ENCODE measurements around the gene CRYGS.
A peak's percentile ranks its signal among the peaks of the same experiment; 100 is the strongest.

Gene CRYGS

DNA sequence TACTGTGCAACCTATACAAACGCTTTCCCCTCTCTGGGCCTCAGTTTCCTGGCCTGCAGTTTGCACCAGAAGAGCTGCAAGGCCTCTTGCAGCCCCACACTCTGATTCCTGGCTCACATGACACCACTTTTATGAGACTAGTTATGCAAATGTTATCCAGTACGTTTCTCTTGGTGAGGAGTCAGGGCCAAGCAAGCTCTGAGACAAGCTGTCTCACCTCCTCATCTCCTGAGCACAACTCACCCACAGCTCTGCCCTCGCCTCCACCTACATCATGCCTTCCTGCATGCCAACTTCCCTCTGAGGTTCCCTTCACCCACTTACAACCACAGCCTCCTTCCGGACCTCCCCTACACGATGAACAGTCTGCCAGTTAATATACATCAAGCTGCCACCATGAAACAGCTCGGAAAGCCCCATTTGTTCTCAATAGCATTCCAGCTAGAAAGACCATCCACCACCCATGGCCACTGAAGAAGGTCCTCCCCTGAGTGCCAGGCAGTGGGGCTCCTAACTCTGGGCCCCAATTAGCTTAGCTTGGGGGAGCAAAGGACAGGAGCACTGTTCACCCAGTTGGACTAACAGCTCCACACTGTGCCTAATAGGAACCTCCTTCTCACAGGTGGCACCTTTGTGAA, 25.0 kb downstream of the CRYGS start:
- TF ChIP-seq, protein P1, sequence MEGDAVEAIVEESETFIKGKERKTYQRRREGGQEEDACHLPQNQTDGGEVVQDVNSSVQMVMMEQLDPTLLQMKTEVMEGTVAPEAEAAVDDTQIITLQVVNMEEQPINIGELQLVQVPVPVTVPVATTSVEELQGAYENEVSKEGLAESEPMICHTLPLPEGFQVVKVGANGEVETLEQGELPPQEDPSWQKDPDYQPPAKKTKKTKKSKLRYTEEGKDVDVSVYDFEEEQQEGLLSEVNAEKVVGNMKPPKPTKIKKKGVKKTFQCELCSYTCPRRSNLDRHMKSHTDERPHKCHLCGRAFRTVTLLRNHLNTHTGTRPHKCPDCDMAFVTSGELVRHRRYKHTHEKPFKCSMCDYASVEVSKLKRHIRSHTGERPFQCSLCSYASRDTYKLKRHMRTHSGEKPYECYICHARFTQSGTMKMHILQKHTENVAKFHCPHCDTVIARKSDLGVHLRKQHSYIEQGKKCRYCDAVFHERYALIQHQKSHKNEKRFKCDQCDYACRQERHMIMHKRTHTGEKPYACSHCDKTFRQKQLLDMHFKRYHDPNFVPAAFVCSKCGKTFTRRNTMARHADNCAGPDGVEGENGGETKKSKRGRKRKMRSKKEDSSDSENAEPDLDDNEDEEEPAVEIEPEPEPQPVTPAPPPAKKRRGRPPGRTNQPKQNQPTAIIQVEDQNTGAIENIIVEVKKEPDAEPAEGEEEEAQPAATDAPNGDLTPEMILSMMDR (IDR thresholded peaks at IDR 0.05; ENCODE audit: insufficient read depth, missing control alignments) = no peak
- no peak for DNase-seq (ENCODE audit: insufficient read length, low spot score)
- FAIRE-seq = no peak

DNA sequence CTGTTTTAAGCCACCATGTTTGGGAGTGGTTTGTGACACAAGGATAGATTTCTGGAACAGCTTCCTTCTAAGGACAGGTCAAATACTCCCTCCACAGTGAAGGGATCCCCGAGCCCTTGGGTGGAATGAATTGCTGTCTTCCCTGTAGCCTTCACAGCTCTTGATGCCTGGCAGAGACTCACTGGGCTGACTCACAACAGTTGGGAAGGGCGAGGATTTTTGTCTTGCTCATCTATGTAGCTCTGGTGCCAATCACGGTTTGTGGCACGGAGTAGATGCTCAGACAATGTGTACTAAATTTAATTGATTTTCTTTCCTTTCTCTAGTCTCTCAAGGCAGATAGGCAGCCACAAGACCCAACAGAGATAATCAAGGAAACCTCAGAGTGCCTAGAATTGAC, 27.0 kb downstream of the CRYGS start:
- FAIRE-seq (no peak), DNase-seq (ENCODE audit: insufficient read length, low spot score) (no peak)
- TF ChIP-seq, protein P1 (IDR thresholded peaks at IDR 0.05; ENCODE audit: insufficient read depth, missing control alignments) = no peak

DNA sequence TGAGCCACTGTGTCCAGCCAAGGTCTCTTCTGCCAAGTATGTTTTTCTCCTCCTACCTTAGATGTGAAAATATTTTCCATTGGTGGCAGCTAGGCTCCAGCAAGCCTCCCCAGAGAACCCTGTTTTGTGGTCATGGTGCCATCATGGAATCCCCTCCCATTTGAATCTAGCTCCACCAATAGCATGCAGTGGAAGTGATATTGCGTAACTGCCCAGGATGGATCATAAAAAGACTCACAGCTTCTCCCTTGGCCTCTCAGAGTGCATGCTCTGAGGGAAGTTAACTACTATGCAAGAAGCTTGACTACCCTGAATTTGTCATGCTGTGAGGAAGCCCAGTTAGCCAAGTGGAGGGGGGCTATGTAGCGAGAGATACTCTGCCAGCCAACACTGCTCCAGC, 27.5 kb downstream of the CRYGS start:
- no peak for DNase-seq (ENCODE audit: insufficient read length, low spot score)
- no peak for FAIRE-seq
- TF ChIP-seq, protein P1 (IDR thresholded peaks at IDR 0.05; ENCODE audit: insufficient read depth, missing control alignments) = no peak

DNA sequence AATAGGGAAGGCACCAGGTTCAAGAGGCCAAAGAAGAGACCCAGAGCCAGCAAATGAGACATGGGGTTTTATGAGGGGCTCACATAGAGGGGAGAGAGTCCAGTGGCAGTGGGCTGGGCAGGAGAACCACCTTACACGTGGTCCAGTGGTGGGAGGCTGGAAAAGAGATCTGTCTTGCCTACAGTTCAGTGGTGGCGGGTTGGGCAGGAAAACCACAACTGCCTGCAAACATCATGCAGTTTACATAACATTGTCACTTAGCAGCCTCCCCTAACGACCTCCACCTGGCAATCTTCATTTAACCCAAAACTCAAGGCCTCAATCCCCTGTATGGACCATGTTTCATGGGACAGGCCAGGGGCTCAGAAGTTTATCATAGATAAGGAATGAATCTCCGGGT, 29.1 kb downstream of the CRYGS start:
- TF ChIP-seq, protein P1 (IDR thresholded peaks at IDR 0.05; ENCODE audit: insufficient read depth, missing control alignments) = no peak
- DNase-seq (ENCODE audit: insufficient read length, low spot score) = no peak

DNA sequence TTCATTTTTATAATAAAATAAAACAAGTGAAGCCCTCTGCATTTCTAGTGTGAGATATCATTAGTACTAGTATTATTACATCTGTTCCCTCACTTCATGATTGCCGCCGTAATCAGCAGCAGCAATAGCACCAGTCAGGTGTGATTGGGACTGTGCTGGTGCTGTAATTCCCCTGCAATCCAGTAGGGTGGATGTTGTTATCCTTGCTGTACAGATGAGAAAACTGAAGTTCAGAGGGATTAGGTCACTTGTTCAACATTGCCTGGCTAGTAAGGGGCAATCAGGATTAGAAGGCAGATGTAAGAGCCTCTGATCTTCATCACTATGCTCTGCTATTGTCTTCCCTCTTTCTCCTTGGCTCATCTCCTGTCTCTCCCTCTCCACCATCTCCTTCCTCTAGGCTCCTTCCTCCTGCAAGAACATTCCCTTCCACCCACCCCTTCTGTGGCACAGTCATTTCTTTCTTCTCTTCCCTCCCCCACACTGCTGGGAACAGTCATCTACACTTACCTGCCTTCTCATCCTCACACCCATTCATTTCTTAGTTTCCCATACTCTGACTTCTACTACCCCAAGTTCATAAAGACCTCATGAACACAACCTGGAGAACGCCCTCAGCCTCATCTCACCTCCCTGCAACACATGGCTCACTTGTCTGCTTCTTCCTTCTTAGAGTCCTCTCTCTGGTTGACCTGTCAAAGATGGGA, 29.7 kb downstream of the CRYGS start:
- DNase-seq (ENCODE audit: insufficient read length, low spot score) (no peak), FAIRE-seq (no peak)
- TF ChIP-seq, protein P1 (IDR thresholded peaks at IDR 0.05; ENCODE audit: insufficient read depth, missing control alignments) = peak; percentile 8

More for the DNA sequence above, 29.1 kb downstream of the CRYGS start:
- no peak for FAIRE-seq

DNA sequence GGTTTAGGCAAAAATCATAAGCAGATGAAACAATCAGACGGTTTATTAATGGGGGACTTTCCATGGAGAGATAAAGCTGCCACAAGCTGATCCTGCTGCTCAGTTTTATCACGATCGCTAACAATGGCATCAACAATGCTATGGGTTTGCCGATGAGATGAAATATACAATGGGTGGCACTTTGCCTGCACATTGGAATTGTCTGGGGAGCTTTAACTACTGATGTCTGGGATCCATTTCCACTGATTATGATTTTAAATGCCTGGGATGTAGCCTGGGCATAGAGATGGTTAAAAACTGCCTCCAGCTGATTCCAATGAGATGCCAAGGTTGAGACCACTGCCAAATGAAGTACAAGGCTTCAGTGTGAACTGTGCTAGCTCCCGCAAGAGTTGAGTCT, 30.8 kb downstream of the CRYGS start:
- DNase-seq (ENCODE audit: insufficient read length, low spot score) (no peak), FAIRE-seq (no peak)
- TF ChIP-seq, protein P1 (IDR thresholded peaks at IDR 0.05; ENCODE audit: insufficient read depth, missing control alignments) = no peak
